CD8-positive, alpha-beta memory T cell (primary cell): ENCODE results near the gene SERTAD3. TPM values are rescaled to one million over a fixed set of nuclear protein-coding genes. Genes with fewer than 3 reads are reported as not detected.
"Not testable (repeated sequence)": the region's sequence is repeated elsewhere in the genome, so short reads cannot be mapped to it uniquely, and the experiment has no call there.

Experiments used
- CTCF ChIA-PET: fragments of 350-600 bp; sonication (Branson Sonifier 250); formaldehyde crosslinking; loops from one replicate; lab custom pipeline; 2021; ENCODE audit warnings: antibody characterized with exemption; lab: Charles Lee
- POLR2A ChIA-PET: fragments of 350-600 bp; sonication (Branson Sonifier 250); formaldehyde crosslinking; loops from one replicate; lab custom pipeline; 2021; ENCODE audit warnings: antibody characterized with exemption; lab: Charles Lee
- DNase-seq, 5 donors: peaks; one replicate each; pipeline versions ENCODE4 v3.0.0 to v3.0.0-alpha.2; 2020 to 2022; ENCODE audit warnings: mixed read lengths in 1 of 5
- H3K27ac ChIP-seq: one replicate; pipeline ENCODE4 v1.7.0; 2013; ENCODE audit warnings: low read depth, mild to moderate bottlenecking, low read length, moderate library complexity
- H3K27me3 ChIP-seq: 2 replicates; pipeline ENCODE4 v1.7.0; 2013; ENCODE audit warnings: low read length, mild to moderate bottlenecking; ENCODE audit not compliant: insufficient read depth, poor library complexity, severe bottlenecking
- H3K36me3 ChIP-seq: 2 replicates; pipeline ENCODE4 v1.7.0; 2013; ENCODE audit warnings: mild to moderate bottlenecking, low read length, moderate library complexity; ENCODE audit not compliant: insufficient read depth
- H3K4me1 ChIP-seq: 2 replicates; pipeline ENCODE4 v1.7.0; 2013; ENCODE audit warnings: mild to moderate bottlenecking, low read length, moderate library complexity; ENCODE audit not compliant: insufficient read depth
- H3K4me3 ChIP-seq: 2 replicates; pipeline ENCODE4 v1.7.0; 2013; ENCODE audit warnings: mild to moderate bottlenecking, low read length
- H3K9me3 ChIP-seq: 2 replicates; pipeline ENCODE4 v1.7.0; 2013; ENCODE audit warnings: mild to moderate bottlenecking, low read length
- H3K27ac Mint-ChIP-seq, 8 donors: one replicate each; pipeline ENCODE4 v1.8.0; 2020 to 2021; ENCODE audit warnings: mixed read lengths in 8 of 8, mild to moderate bottlenecking in 6 of 8, inconsistent platforms in 3 of 8, moderate library complexity in 3 of 8
- H3K27me3 Mint-ChIP-seq, 2 donors: one replicate each; pipeline ENCODE4 v1.8.0; 2020 to 2021; ENCODE audit warnings: mixed read lengths in 2 of 2, mild to moderate bottlenecking in 1 of 2, moderate library complexity in 1 of 2
- H3K36me3 Mint-ChIP-seq, 3 donors: one replicate each; pipeline ENCODE4 v1.8.0; 2020 to 2021; ENCODE audit warnings: mixed read lengths in 3 of 3, inconsistent platforms in 1 of 3, mild to moderate bottlenecking in 1 of 3
- H3K4me1 Mint-ChIP-seq, 3 donors: one replicate each; pipeline ENCODE4 v1.8.0; 2020 to 2021; ENCODE audit warnings: mixed read lengths in 3 of 3, inconsistent platforms in 1 of 3, mild to moderate bottlenecking in 1 of 3
- H3K4me3 Mint-ChIP-seq, 7 donors: one replicate each; pipeline ENCODE4 v1.8.0; 2020 to 2021; ENCODE audit warnings: mixed read lengths in 7 of 7, mild to moderate bottlenecking in 6 of 7, moderate library complexity in 4 of 7, inconsistent platforms in 2 of 7
- H3K9me3 Mint-ChIP-seq, 5 donors: one replicate each; pipeline ENCODE4 v1.8.0; 2020 to 2022; ENCODE audit warnings: mixed read lengths in 5 of 5, mild to moderate bottlenecking in 3 of 5, moderate library complexity in 2 of 5, inconsistent platforms in 1 of 5
- polyA plus RNA-seq: library from polyadenylated mRNA; unstranded; fragments of 300-500 nt; fragmentation: Illumina TruSeq; gene quantifications from one replicate; pipeline ENCODE4 v1.2.3, GENCODE V29; 2021
- total RNA-seq, 2 experiments: library from RNA; stranded (reverse); gene quantifications; one replicate each; pipeline ENCODE4 v1.2.3, GENCODE V29; 2021

SERTAD3 gene
- total RNA-seq (1 to 10 TPM; 7.0 to 8.5 TPM), polyA plus RNA-seq (9.5 TPM)

- peak within 1 kb of the TSS; percentile 88 to 100 (median 98) for H3K27ac Mint-ChIP-seq
- POLR2A ChIA-PET: interaction anchor here (0.6 to 3.3 kb wide), 8 partner anchors 18 to 919 kb away, joined by 3 to 27 read pairs (median 5); partner anchors contain the start of genes B9D2, BLVRB, SERTAD1 and SPTBN4
- peak within 1 kb of the TSS; percentile 93 to 100 (median 98) for H3K4me3 Mint-ChIP-seq
Measured at GRCh38 chr19:40444000-40444824, at the start of gene SERTAD3. Gene SERTAD3 (minus strand): TSS chr19:40444335. CDS start chr19:40442080, 2,255 bp downstream.

GRCh38 chr19:40493778-40494177 is 49.6 kb upstream of the SERTAD3 start:
- ChIA-PET POLR2A (no interaction called here), CTCF (no interaction called here)
- H3K27ac Mint-ChIP-seq: no peak overlapping the region

More at GRCh38 chr19:40444000-40444824, at the start of gene SERTAD3:
- H3K4me1 ChIP-seq: peaks cover 14% of the 10 kb centered on the region
- H3K27me3 ChIP-seq: no peaks in the 10 kb centered on the region
- peaks cover 17 to 24% (median 17%) of the 10 kb centered on the region in 3 donors for H3K4me1 Mint-ChIP-seq
- peak within 1 kb of the TSS; percentile 100 for H3K4me3 ChIP-seq
- H3K27me3 Mint-ChIP-seq: peaks cover 0 to 5% of the 10 kb centered on the region in 2 donors
- H3K36me3 ChIP-seq: peaks cover 24% of the 10 kb centered on the region
- DNase-seq: peak; percentile 95 to 98 (median 97)
- peak within 1 kb of the TSS; percentile 98 for H3K27ac ChIP-seq
- peaks cover 0 to 42% (median 3%) of the 10 kb centered on the region in 3 donors for H3K36me3 Mint-ChIP-seq
- no peaks in the 10 kb centered on the region for H3K9me3 Mint-ChIP-seq
- no peaks in the 10 kb centered on the region for H3K9me3 ChIP-seq
- CTCF ChIA-PET: interaction anchor here (1.0 to 4.4 kb wide), 6 partner anchors 18 to 161 kb away, joined by 3 to 24 read pairs (median 8); partner anchors contain the start of genes BLVRB and SERTAD1

GRCh38 chr19:40492274-40492673 is 48.1 kb upstream of the SERTAD3 start:
- Mint-ChIP-seq H3K36me3 (no peaks in the 10 kb centered on the region), H3K9me3 (peaks cover 0 to 2% (median 0%) of the 10 kb centered on the region in 5 donors), H3K4me1 (peaks cover 0 to 7% (median 2%) of the 10 kb centered on the region in 3 donors), H3K4me3 (no peak overlapping the region), H3K27ac (no peak overlapping the region), H3K27me3 (peaks cover 12 to 15% of the 10 kb centered on the region in 2 donors)
- H3K27me3 ChIP-seq: no peaks in the 10 kb centered on the region
- no peaks in the 10 kb centered on the region for H3K9me3 ChIP-seq
- POLR2A ChIA-PET: no interaction called here
- H3K27ac ChIP-seq: no peak overlapping the region
- DNase-seq: no peak
- no peaks in the 10 kb centered on the region for H3K4me1 ChIP-seq
- H3K36me3 ChIP-seq: no peaks in the 10 kb centered on the region
- H3K4me3 ChIP-seq: no peak overlapping the region
- CTCF ChIA-PET: no interaction called here

More at GRCh38 chr19:40493778-40494177, 49.6 kb upstream of the SERTAD3 start:
- Histone ChIP-seq H3K4me3 (no peak overlapping the region), H3K4me1 (no peaks in the 10 kb centered on the region), H3K36me3 (no peaks in the 10 kb centered on the region), H3K27me3 (no peaks in the 10 kb centered on the region), H3K9me3 (no peaks in the 10 kb centered on the region), H3K27ac (no peak overlapping the region)
- no peak overlapping the region for H3K4me3 Mint-ChIP-seq
- no peak for DNase-seq
- H3K27me3 Mint-ChIP-seq: peaks cover 6 to 9% of the 10 kb centered on the region in 2 donors
- H3K36me3 Mint-ChIP-seq: no peaks in the 10 kb centered on the region
- peaks cover 0 to 2% (median 0%) of the 10 kb centered on the region in 5 donors for H3K9me3 Mint-ChIP-seq
- no peaks in the 10 kb centered on the region for H3K4me1 Mint-ChIP-seq

- no peak for DNase-seq
- peaks cover 21 to 22% of the 10 kb centered on the region in 2 donors for H3K27me3 Mint-ChIP-seq
- no peak overlapping the region for H3K4me3 Mint-ChIP-seq
- H3K4me1 Mint-ChIP-seq: peaks cover 0 to 7% (median 2%) of the 10 kb centered on the region in 3 donors
- H3K27ac Mint-ChIP-seq: no peak overlapping the region
- Histone ChIP-seq H3K4me3 (no peak overlapping the region), H3K9me3 (no peaks in the 10 kb centered on the region), H3K36me3 (no peaks in the 10 kb centered on the region), H3K27me3 (no peaks in the 10 kb centered on the region), H3K27ac (peak overlapping the region; percentile 59), H3K4me1 (no peaks in the 10 kb centered on the region)
- ChIA-PET POLR2A (no interaction called here), CTCF (no interaction called here)
- H3K36me3 Mint-ChIP-seq: no peaks in the 10 kb centered on the region
- H3K9me3 Mint-ChIP-seq: no peaks in the 10 kb centered on the region
Measured at GRCh38 chr19:40489882-40490230, 45.7 kb upstream of the SERTAD3 start.

GRCh38 chr19:40486017-40486416 is 41.9 kb upstream of the SERTAD3 start:
- H3K9me3 Mint-ChIP-seq: no peaks in the 10 kb centered on the region
- H3K27ac ChIP-seq: no peak overlapping the region
- H3K4me1 ChIP-seq: no peaks in the 10 kb centered on the region
- H3K36me3 Mint-ChIP-seq: peaks cover 0 to 3% (median 0%) of the 10 kb centered on the region in 3 donors
- H3K27me3 Mint-ChIP-seq: peaks cover 30 to 38% of the 10 kb centered on the region in 2 donors
- H3K9me3 ChIP-seq: no peaks in the 10 kb centered on the region
- DNase-seq: no peak
- ChIA-PET POLR2A (no interaction called here), CTCF (no interaction called here)
- H3K27me3 ChIP-seq: no peaks in the 10 kb centered on the region
- H3K27ac Mint-ChIP-seq: no peak overlapping the region
- no peak overlapping the region for H3K4me3 ChIP-seq
- H3K36me3 ChIP-seq: no peaks in the 10 kb centered on the region
- H3K4me3 Mint-ChIP-seq: no peak overlapping the region
- H3K4me1 Mint-ChIP-seq: peaks cover 0 to 7% (median 2%) of the 10 kb centered on the region in 3 donors

GRCh38 chr19:40475878-40476644 is 31.9 kb upstream of the SERTAD3 start:
- H3K27me3 Mint-ChIP-seq: peaks cover 6 to 16% of the 10 kb centered on the region in 2 donors
- H3K4me3 Mint-ChIP-seq, H3K4me1 ChIP-seq, H3K27me3 ChIP-seq, H3K4me3 ChIP-seq, H3K27ac Mint-ChIP-seq, H3K36me3 ChIP-seq, DNase-seq, H3K9me3 ChIP-seq, H3K4me1 Mint-ChIP-seq, H3K9me3 Mint-ChIP-seq, CTCF ChIA-PET, POLR2A ChIA-PET, H3K27ac ChIP-seq, H3K36me3 Mint-ChIP-seq: not testable (repeated sequence)

- ChIA-PET CTCF (no interaction called here), POLR2A (no interaction called here)
Measured at GRCh38 chr19:40474737-40475136, 30.6 kb upstream of the SERTAD3 start.

More at GRCh38 chr19:40474737-40475136, 30.6 kb upstream of the SERTAD3 start:
- Mint-ChIP-seq H3K36me3 (no peaks in the 10 kb centered on the region), H3K4me1 (no peaks in the 10 kb centered on the region), H3K9me3 (no peaks in the 10 kb centered on the region), H3K27ac (no peak overlapping the region), H3K27me3 (peaks cover 2 to 11% of the 10 kb centered on the region in 2 donors), H3K4me3 (no peak overlapping the region)
- Histone ChIP-seq H3K9me3 (no peaks in the 10 kb centered on the region), H3K27ac (no peak overlapping the region), H3K36me3 (no peaks in the 10 kb centered on the region), H3K27me3 (no peaks in the 10 kb centered on the region), H3K4me3 (no peak overlapping the region), H3K4me1 (no peaks in the 10 kb centered on the region)
- no peak for DNase-seq
